AG04450 (cell line): ENCODE measurements around the gene HTT. TPM values are rescaled to one million over a fixed set of nuclear protein-coding genes. Genes with fewer than 3 reads are reported as not detected.

ENCODE experiments used
- CTCF ChIA-PET: fragments of 300-600, 350-600 bp; formaldehyde crosslinking; extraction: SDS; loops from one replicate; lab custom pipeline; 2022; ENCODE audit warnings: antibody characterized with exemption, inconsistent platforms; lab: Charles Lee
- POLR2A ChIA-PET: fragments of 350-600 bp; formaldehyde crosslinking; extraction: SDS; loops from one replicate; lab custom pipeline; 2021; ENCODE audit warnings: antibody characterized with exemption, inconsistent platforms; lab: Yijun Ruan, JAX
- DNase-seq: peaks from one replicate; pipeline ENCODE4 v3.0.0-alpha.2; 2011; ENCODE audit warnings: low read depth, low spot score
- H3K27ac ChIP-seq: one replicate; pipeline ENCODE4 v1.5.1; 2012; ENCODE audit warnings: low read depth, low read length, control low read depth
- H3K27me3 ChIP-seq: one replicate; pipeline ENCODE4 v1.6.0; 2012; ENCODE audit warnings: low read length; ENCODE audit not compliant: control insufficient read depth, insufficient read depth
- H3K4me3 ChIP-seq: 2 replicates; pipeline ENCODE4 v1.5.1; 2011; ENCODE audit warnings: mild to moderate bottlenecking, low read depth, low read length, control low read depth
- H3K9me3 ChIP-seq: 2 replicates; pipeline ENCODE4 v1.5.1; 2012; ENCODE audit warnings: low read length; ENCODE audit not compliant: control insufficient read depth, insufficient read depth
- polyA plus RNA-seq: library from polyadenylated mRNA; depleted of rRNA; stranded (reverse); fragments of >200 nt; gene quantifications from 2 replicates; pipeline ENCODE4 v1.2.3, GENCODE V29; 2011; rRNA removed
- small RNA-seq: library from RNA; depleted of rRNA; stranded (forward); fragments of <200 nt; gene quantifications from one replicate; pipeline ENCODE3, GENCODE V24; 2012; ENCODE audit warnings: low read depth; ENCODE audit not compliant: insufficient read length
- TF ChIP-seq, protein P1 (sequence below): IDR thresholded peaks from 2 replicates; pipeline ENCODE4 v1.5.1; 2011; ENCODE audit warnings: low read depth, low read length, control low read depth, inconsistent platforms

HTT gene
- polyA plus RNA-seq, 1 experiment, result 14.5 TPM

DNA sequence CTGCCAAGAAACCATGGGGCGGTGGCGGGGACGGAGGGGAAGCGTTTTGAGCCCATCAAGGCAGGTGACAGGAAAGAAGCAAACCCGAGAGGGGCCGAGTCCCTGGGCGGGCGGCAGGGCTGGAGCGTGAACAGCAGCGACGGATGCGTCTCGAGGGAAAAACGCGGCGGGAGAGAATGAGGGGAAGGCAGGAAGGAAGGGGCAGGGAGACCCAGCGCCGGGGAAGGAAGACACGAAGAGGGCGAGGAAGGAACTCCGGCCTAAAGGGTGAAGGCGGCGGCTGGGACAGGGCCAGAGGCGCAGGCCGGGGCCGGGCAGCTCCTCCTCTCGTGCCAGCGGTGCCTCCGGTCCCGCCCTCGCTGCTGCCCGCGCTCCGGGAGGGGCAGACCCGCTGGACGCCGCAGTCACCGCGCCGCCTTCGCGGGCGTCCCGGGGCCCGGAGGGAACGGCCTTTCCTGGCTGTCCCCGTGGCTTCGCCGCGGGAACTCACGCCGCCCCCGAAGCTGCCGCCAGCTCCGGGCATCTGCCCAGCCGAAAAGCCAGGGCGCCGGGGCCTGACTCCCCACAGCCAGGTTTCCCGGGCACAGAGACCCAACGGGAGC is 217.6 kb downstream of the HTT start:
- ChIA-PET CTCF (interaction anchor here (1.6 kb wide), 1 partner anchor 189 kb away, joined by 5 read pairs; no protein-coding TSS in a partner anchor), POLR2A (interaction anchor here (1.2 kb wide), 1 partner anchor 15 kb away, joined by 3 read pairs; no protein-coding TSS in a partner anchor)
- Histone ChIP-seq H3K4me3 (peak overlapping the region; percentile 83), H3K27ac (peak overlapping the region; percentile 78), H3K9me3 (peaks cover 3% of the 10 kb centered on the region), H3K27me3 (peaks cover 7% of the 10 kb centered on the region)
- TF ChIP-seq, protein P1, sequence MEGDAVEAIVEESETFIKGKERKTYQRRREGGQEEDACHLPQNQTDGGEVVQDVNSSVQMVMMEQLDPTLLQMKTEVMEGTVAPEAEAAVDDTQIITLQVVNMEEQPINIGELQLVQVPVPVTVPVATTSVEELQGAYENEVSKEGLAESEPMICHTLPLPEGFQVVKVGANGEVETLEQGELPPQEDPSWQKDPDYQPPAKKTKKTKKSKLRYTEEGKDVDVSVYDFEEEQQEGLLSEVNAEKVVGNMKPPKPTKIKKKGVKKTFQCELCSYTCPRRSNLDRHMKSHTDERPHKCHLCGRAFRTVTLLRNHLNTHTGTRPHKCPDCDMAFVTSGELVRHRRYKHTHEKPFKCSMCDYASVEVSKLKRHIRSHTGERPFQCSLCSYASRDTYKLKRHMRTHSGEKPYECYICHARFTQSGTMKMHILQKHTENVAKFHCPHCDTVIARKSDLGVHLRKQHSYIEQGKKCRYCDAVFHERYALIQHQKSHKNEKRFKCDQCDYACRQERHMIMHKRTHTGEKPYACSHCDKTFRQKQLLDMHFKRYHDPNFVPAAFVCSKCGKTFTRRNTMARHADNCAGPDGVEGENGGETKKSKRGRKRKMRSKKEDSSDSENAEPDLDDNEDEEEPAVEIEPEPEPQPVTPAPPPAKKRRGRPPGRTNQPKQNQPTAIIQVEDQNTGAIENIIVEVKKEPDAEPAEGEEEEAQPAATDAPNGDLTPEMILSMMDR, result no peak
- DNase-seq, result no peak

DNA sequence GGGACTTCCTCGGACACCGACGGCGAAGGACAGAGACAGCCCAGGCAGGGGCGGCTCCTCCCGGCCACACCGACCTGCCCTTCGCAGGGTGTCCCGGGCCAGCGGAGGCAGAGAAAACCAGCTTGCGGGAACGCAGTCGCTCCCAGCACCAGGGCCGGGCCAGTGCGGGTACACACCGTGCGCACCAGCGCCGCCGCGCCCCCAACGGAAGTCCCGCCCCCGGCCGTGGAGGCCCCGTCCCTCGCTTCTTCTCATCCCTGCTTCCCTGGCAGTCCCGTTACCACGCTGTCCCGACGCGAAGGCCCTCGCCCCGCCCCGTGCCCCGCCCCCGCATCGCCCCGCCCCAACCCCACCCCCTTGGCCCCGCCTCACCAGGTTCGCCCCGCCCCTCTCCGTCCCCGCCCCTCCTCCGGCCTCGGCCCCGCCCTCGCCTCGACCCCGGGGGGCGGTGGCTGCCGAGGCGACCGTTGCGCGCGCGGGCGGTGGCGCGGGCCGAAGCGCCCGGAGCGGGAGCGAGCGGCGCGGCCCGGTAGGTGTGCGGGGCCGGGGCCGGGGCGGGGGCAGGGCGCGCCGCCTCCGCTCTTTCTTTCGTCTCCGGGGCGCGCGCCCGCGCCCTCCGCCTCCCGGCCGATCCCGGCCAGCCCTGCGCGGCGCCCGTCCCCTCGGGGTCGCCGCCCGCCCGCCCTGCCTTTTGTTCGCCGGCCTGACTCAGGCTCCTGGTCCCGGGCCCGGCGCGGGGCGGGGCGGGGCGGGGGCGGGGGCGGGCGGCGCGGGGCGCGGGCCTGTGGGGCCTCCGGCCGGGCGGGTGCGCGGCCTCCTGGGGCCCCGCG is 218.3 kb downstream of the HTT start, which contains the start of gene RGS12:
TSS of gene RGS12 (plus strand) at position 451 of the 830 bp plus-strand sequence. CDS start 23,150 bp downstream, outside the sequence.
- DNase-seq, result peak; percentile 87
- POLR2A ChIA-PET, result interaction anchor here (1.2 to 1.5 kb wide), 2 partner anchors 9 to 16 kb away, joined by 3 read pairs; no protein-coding TSS in a partner anchor
- H3K9me3 ChIP-seq, result peaks cover 11% of the 10 kb centered on the region
- peak within 1 kb of the TSS; percentile 78 for H3K27ac ChIP-seq
- peak within 1 kb of the TSS; percentile 85 for H3K4me3 ChIP-seq
- CTCF ChIA-PET, result interaction anchor here (1.6 to 1.7 kb wide), 2 partner anchors 186 to 188 kb away, joined by 4 to 5 read pairs; no protein-coding TSS in a partner anchor
- peaks cover 2% of the 10 kb centered on the region for H3K27me3 ChIP-seq
- TF ChIP-seq, protein P1, result no peak

Small RNA genes lying within 50 kb of the gene (small RNA-seq; reads per million reads assigned to genes)
- not detected for gene RF02134
- not detected for gene RF02135
- not detected for gene RNU6-204P

Other genes starting within 250 kb of the HTT start
- gene ADD1, start 230.8 kb upstream of the HTT start, polyA plus RNA-seq, result 149 and 170 TPM in 2 replicates
- gene NOP14, start 111.3 kb upstream of the HTT start, polyA plus RNA-seq, result 11.2 and 11.5 TPM in 2 replicates
- gene GRK4, start 111.1 kb upstream of the HTT start, polyA plus RNA-seq, result 3.7 TPM in 2 replicates
- not detected in 2 replicates for gene HTT-AS, start 143 bp upstream of the HTT start, polyA plus RNA-seq
- gene MSANTD1, start 174.5 kb downstream of the HTT start, polyA plus RNA-seq, result 0.04 and 0.06 TPM in 2 replicates
- 12.5 and 13.9 TPM in 2 replicates for gene RGS12, start 218.3 kb downstream of the HTT start, polyA plus RNA-seq